K562 (cell line): ENCODE data around the gene TUBD1. TPM values are rescaled to one million over a fixed set of nuclear protein-coding genes. Genes with fewer than 3 reads are reported as not detected.

ENCODE experiments used
- CBX8 ChIP-seq: fragments of 200-600 bp; sonication (generic); IDR thresholded peaks from 2 replicates; pipeline ENCODE4 v1.6.1; 2012; ENCODE audit warnings: borderline replicate concordance, mixed run types, low read depth, mild to moderate bottlenecking, moderate library complexity, mixed read lengths, low read length, control low read depth, inconsistent platforms; ENCODE audit not compliant: poor library complexity, severe bottlenecking; ENCODE audit errors: extremely low read depth
- CEBPB ChIP-seq: fragments of 450-650 bp; IDR thresholded peaks from 2 replicates; pipeline ENCODE4 v1.6.1; 2016; ENCODE audit warnings: missing genetic modification characterization, missing compliant biosample characterization
- EGR1 ChIP-seq: fragments of 450-650 bp; conservative IDR thresholded peaks from 2 replicates; pipeline ENCODE4 v1.6.1; 2017; ENCODE audit warnings: mild to moderate bottlenecking
- WHSC1 ChIP-seq: IDR thresholded peaks from one replicate; pipeline ENCODE4 v1.6.1; 2012; ENCODE audit warnings: low read length, control low read depth, inconsistent platforms
- polyA plus RNA-seq, 8 experiments: library from polyadenylated mRNA; depleted of rRNA in 4 of 8; stranded (reverse) in 5 of 8; unstranded in 3 of 8; fragments of >200 nt; fragmentation: Nextera tagmentation in 2 of 8; fragmentation: Illumina TruSeq in 1 of 8; extraction: Ambion mirVana in 2 of 8; extraction: Trizol in 1 of 8; gene quantifications; 2 replicates each; pipeline versions ENCODE4 v1.2.1 to v1.2.3, GENCODE V29; 2011 to 2014; ENCODE audit warnings: inconsistent platforms in 1 of 8, missing spikeins in 1 of 8
- total RNA-seq, 7 experiments: library from RNA; depleted of rRNA in 6 of 7; stranded (reverse); fragments of >200 nt in 6 of 7; fragmentation: Illumina TruSeq in 2 of 7; extraction: Trizol in 2 of 7; gene quantifications; 2 replicates each; pipeline versions ENCODE4 v1.2.1 to v1.2.3, GENCODE V29; 2011 to 2021; ENCODE audit warnings: low replicate concordance in 1 of 7
- TF ChIP-seq, protein P1 (sequence below), 2 experiments: fragments of 450-650 bp; formaldehyde crosslinking in 1 of 2; IDR thresholded peaks; 2 replicates each; pipeline versions ENCODE4 v1.4.0 to v1.6.1; 2014 to 2020; ENCODE audit warnings: mild to moderate bottlenecking in 2 of 2, borderline replicate concordance in 1 of 2, low read depth in 1 of 2
- TF ChIP-seq, protein P2 (sequence below): fragments of 450-650 bp; formaldehyde crosslinking; conservative IDR thresholded peaks from 2 replicates; pipeline ENCODE4 v1.4.0; 2022; ENCODE audit warnings: mild to moderate bottlenecking, missing genetic modification characterization
- TF ChIP-seq, protein P3 (sequence below): fragments of 450-650 bp; IDR thresholded peaks from 2 replicates; pipeline ENCODE4 v1.6.1; 2016; ENCODE audit warnings: low read depth, mild to moderate bottlenecking, moderate library complexity

The TUBD1 gene
- total and polyA plus RNA-seq, 9 of the 15 experiments (the other 6 are each of a cell fraction or from before 2014, with no cell fraction given), result 10.8 to 35.3 (median 17.9) TPM

DNA sequence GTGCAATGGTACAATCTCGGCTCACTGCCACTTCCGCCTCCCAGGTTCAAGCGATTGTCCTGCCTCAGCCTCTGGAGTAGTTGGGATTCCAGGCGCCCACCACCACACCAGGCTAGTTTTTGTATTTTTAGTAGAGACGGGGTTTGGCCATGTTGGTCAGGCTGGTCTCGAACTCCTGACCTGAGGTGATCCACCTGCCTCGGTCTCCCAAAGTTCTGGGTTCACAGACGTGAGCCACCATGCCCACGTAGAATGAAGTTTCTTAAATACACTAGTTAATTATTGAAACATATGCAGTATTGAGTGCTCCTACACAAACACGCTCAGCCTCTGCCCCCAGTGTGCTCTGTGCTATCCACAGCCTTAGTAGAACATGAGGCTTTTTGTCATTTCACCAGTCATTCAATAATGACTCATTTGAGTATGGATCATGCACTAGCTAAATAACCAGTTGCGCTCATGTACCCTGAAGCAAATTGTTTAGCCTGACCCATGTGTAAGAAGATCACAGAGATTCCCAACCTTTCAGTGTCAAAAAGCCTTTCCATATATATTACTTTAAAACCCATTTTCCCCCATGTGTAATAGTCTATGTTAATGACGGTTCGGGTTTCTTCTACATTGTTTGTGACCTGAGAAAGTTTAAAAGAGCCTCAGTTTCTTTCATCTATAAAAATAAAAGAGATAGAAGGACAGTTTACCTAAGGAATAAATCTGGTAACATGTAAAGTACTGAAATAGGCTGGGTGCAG, 49.7 kb downstream of the TUBD1 start (continued):
- TF ChIP-seq WHSC1 (no peak), EGR1 (no peak), CEBPB (tag) (no peak), CBX8 (no peak)
- TF ChIP-seq, protein P1, sequence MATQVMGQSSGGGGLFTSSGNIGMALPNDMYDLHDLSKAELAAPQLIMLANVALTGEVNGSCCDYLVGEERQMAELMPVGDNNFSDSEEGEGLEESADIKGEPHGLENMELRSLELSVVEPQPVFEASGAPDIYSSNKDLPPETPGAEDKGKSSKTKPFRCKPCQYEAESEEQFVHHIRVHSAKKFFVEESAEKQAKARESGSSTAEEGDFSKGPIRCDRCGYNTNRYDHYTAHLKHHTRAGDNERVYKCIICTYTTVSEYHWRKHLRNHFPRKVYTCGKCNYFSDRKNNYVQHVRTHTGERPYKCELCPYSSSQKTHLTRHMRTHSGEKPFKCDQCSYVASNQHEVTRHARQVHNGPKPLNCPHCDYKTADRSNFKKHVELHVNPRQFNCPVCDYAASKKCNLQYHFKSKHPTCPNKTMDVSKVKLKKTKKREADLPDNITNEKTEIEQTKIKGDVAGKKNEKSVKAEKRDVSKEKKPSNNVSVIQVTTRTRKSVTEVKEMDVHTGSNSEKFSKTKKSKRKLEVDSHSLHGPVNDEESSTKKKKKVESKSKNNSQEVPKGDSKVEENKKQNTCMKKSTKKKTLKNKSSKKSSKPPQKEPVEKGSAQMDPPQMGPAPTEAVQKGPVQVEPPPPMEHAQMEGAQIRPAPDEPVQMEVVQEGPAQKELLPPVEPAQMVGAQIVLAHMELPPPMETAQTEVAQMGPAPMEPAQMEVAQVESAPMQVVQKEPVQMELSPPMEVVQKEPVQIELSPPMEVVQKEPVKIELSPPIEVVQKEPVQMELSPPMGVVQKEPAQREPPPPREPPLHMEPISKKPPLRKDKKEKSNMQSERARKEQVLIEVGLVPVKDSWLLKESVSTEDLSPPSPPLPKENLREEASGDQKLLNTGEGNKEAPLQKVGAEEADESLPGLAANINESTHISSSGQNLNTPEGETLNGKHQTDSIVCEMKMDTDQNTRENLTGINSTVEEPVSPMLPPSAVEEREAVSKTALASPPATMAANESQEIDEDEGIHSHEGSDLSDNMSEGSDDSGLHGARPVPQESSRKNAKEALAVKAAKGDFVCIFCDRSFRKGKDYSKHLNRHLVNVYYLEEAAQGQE (IDR thresholded peaks at IDR 0.05; ENCODE audit: borderline replicate concordance), result no peak; the same call in 1 of the 2 replicates
- TF ChIP-seq, protein P1 (CRISPR knock-in tag; IDR thresholded peaks at IDR 0.05; ENCODE audit: low read depth), result 0 out of 2 replicates have a peak, but pooled peaks have one; percentile 44
- TF ChIP-seq, protein P2, sequence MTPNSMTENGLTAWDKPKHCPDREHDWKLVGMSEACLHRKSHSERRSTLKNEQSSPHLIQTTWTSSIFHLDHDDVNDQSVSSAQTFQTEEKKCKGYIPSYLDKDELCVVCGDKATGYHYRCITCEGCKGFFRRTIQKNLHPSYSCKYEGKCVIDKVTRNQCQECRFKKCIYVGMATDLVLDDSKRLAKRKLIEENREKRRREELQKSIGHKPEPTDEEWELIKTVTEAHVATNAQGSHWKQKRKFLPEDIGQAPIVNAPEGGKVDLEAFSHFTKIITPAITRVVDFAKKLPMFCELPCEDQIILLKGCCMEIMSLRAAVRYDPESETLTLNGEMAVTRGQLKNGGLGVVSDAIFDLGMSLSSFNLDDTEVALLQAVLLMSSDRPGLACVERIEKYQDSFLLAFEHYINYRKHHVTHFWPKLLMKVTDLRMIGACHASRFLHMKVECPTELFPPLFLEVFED (CRISPR knock-in tag), result peak; percentile 98
- TF ChIP-seq, protein P3, sequence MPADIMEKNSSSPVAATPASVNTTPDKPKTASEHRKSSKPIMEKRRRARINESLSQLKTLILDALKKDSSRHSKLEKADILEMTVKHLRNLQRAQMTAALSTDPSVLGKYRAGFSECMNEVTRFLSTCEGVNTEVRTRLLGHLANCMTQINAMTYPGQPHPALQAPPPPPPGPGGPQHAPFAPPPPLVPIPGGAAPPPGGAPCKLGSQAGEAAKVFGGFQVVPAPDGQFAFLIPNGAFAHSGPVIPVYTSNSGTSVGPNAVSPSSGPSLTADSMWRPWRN, result 0 out of 2 replicates have a peak, but pooled peaks have one; percentile 13
